HEK293 (cell line): Measurements from ENCODE around the gene CD276.

ENCODE experiments used
- CTCF ChIA-PET: fragments of 350-600 bp; formaldehyde crosslinking; extraction: SDS; loops from one replicate; lab custom pipeline; 2021; ENCODE audit warnings: antibody characterized with exemption; lab: Yijun Ruan, JAX
- POLR2A ChIA-PET: fragments of 300-600 bp; formaldehyde crosslinking; extraction: SDS; loops from one replicate; lab custom pipeline; 2020; ENCODE audit warnings: antibody characterized with exemption, inconsistent platforms; lab: Yijun Ruan, JAX
- H3K27ac ChIP-seq: fragments of 200-500 bp; sonication (Bioruptor generic); 2 replicates; pipeline ENCODE4 v1.5.1; 2014; ENCODE audit warnings: low read depth, low read length, control low read depth, inconsistent platforms; ENCODE audit errors: extremely low read depth
- H3K36me3 ChIP-seq, 2 experiments: fragments of 200-500 bp in 1 of 2; sonication (Bioruptor generic) in 1 of 2; 1 replicate in 1 of 2; 2 replicates in 1 of 2; pipeline ENCODE4 v1.5.1; 2014 to 2017; ENCODE audit warnings: inconsistent platforms in 2 of 2, low read length in 2 of 2; ENCODE audit not compliant: control insufficient read depth in 2 of 2, insufficient read depth in 1 of 2
- H3K4me1 ChIP-seq: fragments of 200-500 bp; sonication (Bioruptor generic); 2 replicates; pipeline ENCODE4 v1.5.1; 2014; ENCODE audit warnings: mild to moderate bottlenecking, low read length, inconsistent platforms; ENCODE audit not compliant: control insufficient read depth, insufficient read depth
- H3K4me3 ChIP-seq: 2 replicates; pipeline ENCODE4 v1.5.1; 2011; ENCODE audit warnings: low read depth, mild to moderate bottlenecking, control low read depth, low read length, moderate library complexity
- H3K9me3 ChIP-seq: fragments of 200-500 bp; sonication (Bioruptor generic); 2 replicates; pipeline ENCODE4 v1.5.1; 2014; ENCODE audit warnings: low read depth, low read length, inconsistent platforms; ENCODE audit not compliant: control insufficient read depth, insufficient read depth
- EGR2 ChIP-seq: fragments of 450-650 bp; formaldehyde crosslinking; IDR thresholded peaks from 2 replicates; pipeline ENCODE4 v1.5.1; 2016; ENCODE audit warnings: low read depth, missing biosample characterization, missing genetic modification characterization
- PRDM4 ChIP-seq: fragments of 450-650 bp; formaldehyde crosslinking; IDR thresholded peaks from 2 replicates; pipeline ENCODE4 v1.5.1; 2017; ENCODE audit warnings: missing biosample characterization, missing genetic modification characterization
- REPIN1 ChIP-seq: fragments of 450-650 bp; formaldehyde crosslinking; IDR thresholded peaks from 2 replicates; pipeline ENCODE4 v1.5.1; 2017; ENCODE audit warnings: missing biosample characterization, missing genetic modification characterization, low read depth
- TCF7L2 ChIP-seq: IDR thresholded peaks from 2 replicates; pipeline ENCODE4 v1.6.1; 2011; ENCODE audit warnings: low read depth, mild to moderate bottlenecking, inconsistent platforms, low read length, moderate library complexity, borderline replicate concordance
- ZNF10 ChIP-seq: fragments of 450-650 bp; formaldehyde crosslinking; IDR thresholded peaks from 2 replicates; pipeline ENCODE4 v1.5.1; 2017; ENCODE audit warnings: missing biosample characterization, missing genetic modification characterization
- ZNF266 ChIP-seq: fragments of 450-650 bp; formaldehyde crosslinking; IDR thresholded peaks from 2 replicates; pipeline ENCODE4 v1.5.1; 2016; ENCODE audit warnings: missing biosample characterization, missing genetic modification characterization, low read depth
- ZNF426 ChIP-seq: fragments of 450-650 bp; formaldehyde crosslinking; IDR thresholded peaks from 2 replicates; pipeline ENCODE4 v1.5.1; 2017; ENCODE audit warnings: missing biosample characterization, missing genetic modification characterization, mild to moderate bottlenecking, inconsistent platforms, moderate library complexity
- ZNF529 ChIP-seq: fragments of 450-650 bp; formaldehyde crosslinking; IDR thresholded peaks from 2 replicates; pipeline ENCODE4 v1.5.1; 2017; ENCODE audit warnings: missing genetic modification characterization, missing biosample characterization; ENCODE audit not compliant: insufficient replicate concordance
- ZNF585B ChIP-seq: fragments of 450-650 bp; formaldehyde crosslinking; IDR thresholded peaks from 2 replicates; pipeline ENCODE4 v1.5.1; 2016; ENCODE audit warnings: missing biosample characterization, missing genetic modification characterization
- ZNF777 ChIP-seq: fragments of 450-650 bp; formaldehyde crosslinking; IDR thresholded peaks from 2 replicates; pipeline ENCODE4 v1.5.1; 2017; ENCODE audit warnings: missing biosample characterization, missing genetic modification characterization, borderline replicate concordance
- ZNF837 ChIP-seq: fragments of 450-650 bp; formaldehyde crosslinking; IDR thresholded peaks from 2 replicates; pipeline ENCODE4 v1.5.1; 2016; ENCODE audit warnings: missing biosample characterization, missing genetic modification characterization

CD276 gene

GRCh38 chr15:73763931-73764330 is 79.7 kb downstream of the CD276 start:
- TF ChIP-seq ZNF585B: no peak
- no peak for TF ChIP-seq TCF7L2
- no peak for TF ChIP-seq ZNF426 (tag by site-specific recombination)
- no peak for TF ChIP-seq ZNF266 (tag by site-specific recombination)
- no peak for TF ChIP-seq PRDM4
- no peak for TF ChIP-seq ZNF10 (tag by site-specific recombination)
- TF ChIP-seq REPIN1 (tag by site-specific recombination): no peak
- TF ChIP-seq EGR2: no peak
- TF ChIP-seq ZNF529 (tag by site-specific recombination): no peak
- no peak for TF ChIP-seq ZNF777
- no peak for TF ChIP-seq ZNF837 (tag by site-specific recombination)
- no peaks in the 10 kb centered on the region for H3K36me3 ChIP-seq
- H3K4me1 ChIP-seq: no peaks in the 10 kb centered on the region
- no peak overlapping the region for H3K27ac ChIP-seq
- H3K4me3 ChIP-seq: no peak overlapping the region
- no peaks in the 10 kb centered on the region for H3K9me3 ChIP-seq
- CTCF ChIA-PET: no interaction called here
- POLR2A ChIA-PET: interaction anchor here (1.2 kb wide), 1 partner anchor 13 kb away, joined by 4 read pairs; no protein-coding TSS in a partner anchor
